ENCODE data around the gene SLC35A5.

- TF ChIP-seq CTCF (IDR thresholded peaks at IDR 0.05) (no peak), POLR2A (IDR thresholded peaks at IDR 0.05) (no peak)
Observed at GRCh38 chr3:112602217-112602838, 40.5 kb downstream of the SLC35A5 start.
